Measurements from ENCODE around the gene CPB1. TPM values are rescaled to one million over a fixed set of nuclear protein-coding genes. Genes with fewer than 3 reads are reported as not detected.

The CPB1 gene
- total and polyA plus RNA-seq, 10 of the 15 experiments (the other 5 are each of a cell fraction or from before 2014, with no cell fraction given) = 4.8 TPM; not detected in 9

DNA sequence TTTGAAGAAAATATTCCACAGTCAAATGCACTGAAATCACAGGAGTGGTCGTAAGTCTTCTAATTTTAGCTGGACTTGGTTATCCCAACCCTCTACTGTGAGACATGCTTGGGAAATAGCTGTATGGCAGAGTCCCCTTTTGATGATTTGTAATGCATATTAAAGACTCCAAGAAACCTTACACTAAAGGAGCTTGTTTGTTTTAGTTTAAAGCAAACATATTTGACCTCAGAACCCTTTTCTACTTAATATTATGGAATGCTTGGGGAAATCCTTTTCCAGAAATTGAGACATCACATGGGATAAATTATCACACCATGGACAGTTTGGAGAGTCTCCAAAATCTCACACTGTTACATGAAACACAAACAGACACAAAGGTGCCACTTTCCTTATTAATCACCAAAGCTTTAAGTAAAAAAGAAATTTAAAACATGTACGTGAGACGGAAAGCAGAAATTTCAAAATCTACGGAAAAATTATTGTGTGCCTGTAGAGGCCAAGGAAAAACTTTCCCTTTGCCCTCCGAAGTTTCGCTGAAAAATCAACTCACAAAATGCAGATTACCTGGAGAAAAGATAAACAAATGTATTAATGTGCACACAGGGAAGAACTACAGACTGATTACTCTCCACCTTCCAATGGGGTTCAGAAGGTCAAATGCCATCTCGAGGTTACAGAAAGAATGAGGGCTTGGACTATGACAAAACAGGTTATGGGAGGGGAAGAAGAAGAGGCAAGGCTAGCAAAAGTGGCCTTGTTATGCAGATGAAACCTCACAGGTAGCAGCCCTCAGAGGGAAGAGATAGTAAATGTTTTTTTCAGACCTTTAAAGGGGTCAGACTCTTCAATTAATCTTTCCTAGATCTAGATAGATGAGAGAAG lies 7.0 kb upstream of the CPB1 start (continued):
- TF ChIP-seq, protein P1, sequence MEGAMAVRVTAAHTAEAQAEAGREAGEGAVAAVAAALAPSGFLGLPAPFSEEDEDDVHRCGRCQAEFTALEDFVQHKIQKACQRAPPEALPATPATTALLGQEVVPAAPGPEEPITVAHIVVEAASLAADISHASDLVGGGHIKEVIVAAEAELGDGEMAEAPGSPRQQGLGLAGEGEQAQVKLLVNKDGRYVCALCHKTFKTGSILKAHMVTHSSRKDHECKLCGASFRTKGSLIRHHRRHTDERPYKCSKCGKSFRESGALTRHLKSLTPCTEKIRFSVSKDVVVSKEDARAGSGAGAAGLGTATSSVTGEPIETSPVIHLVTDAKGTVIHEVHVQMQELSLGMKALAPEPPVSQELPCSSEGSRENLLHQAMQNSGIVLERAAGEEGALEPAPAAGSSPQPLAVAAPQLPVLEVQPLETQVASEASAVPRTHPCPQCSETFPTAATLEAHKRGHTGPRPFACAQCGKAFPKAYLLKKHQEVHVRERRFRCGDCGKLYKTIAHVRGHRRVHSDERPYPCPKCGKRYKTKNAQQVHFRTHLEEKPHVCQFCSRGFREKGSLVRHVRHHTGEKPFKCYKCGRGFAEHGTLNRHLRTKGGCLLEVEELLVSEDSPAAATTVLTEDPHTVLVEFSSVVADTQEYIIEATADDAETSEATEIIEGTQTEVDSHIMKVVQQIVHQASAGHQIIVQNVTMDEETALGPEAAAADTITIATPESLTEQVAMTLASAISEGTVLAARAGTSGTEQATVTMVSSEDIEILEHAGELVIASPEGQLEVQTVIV (IDR thresholded peaks at IDR 0.05; ENCODE audit: borderline replicate concordance, partially characterized antibody) = no peak
- no peak for TF ChIP-seq TCF3 (IDR thresholded peaks at IDR 0.05; ENCODE audit: borderline replicate concordance, insufficient read depth, low read depth, low read length)
- TF ChIP-seq, protein P2, sequence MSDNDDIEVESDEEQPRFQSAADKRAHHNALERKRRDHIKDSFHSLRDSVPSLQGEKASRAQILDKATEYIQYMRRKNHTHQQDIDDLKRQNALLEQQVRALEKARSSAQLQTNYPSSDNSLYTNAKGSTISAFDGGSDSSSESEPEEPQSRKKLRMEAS (IDR thresholded peaks at IDR 0.05; ENCODE audit: low read depth, low read length) = no peak

DNA sequence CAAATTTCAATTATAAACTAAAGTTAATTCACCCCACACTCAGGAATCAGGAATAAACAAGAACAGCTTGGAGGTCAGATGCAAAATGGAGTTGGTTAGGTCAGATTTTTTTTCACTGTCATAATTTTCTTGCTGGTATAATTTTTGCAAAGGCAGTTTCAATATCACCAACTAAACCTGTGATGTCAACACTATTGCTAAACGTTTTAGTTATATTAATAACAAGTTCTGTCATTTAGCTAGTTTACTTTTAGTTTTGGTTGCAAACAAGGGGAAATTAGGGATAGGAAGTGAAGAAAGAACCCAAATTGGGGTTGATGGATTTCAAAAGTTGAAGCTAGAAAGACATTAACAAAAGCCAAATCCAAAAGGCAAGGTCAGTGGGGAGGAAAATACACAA lies 4.6 kb upstream of the CPB1 start:
- FAIRE-seq = peak; percentile 44
- no peaks in the 10 kb centered on the region for H3K36me3 ChIP-seq (ENCODE audit: control insufficient read depth in 2 of 2, insufficient read depth in 2 of 2, low read length in 1 of 2)

More for the DNA sequence above, 4.6 kb upstream of the CPB1 start:
- no TSS peak for BruUV-seq (replicated peaks)
- RAD21 ChIA-PET (ENCODE audit: unreplicated experiment) = no interaction called here
- WGBS (ENCODE audit: insufficient coverage, insufficient replicate concordance, low lambda C conversion rate, missing lambda C conversion rate) = 0% methylated on average over 1 of the region's 1 CpG
- Histone ChIP-seq H3K79me2 (ENCODE audit: control insufficient read depth, insufficient read depth, low read length) (no peaks in the 10 kb centered on the region), H3K4me3 (no peak overlapping the region), H3K9ac (ENCODE audit: control insufficient read depth, insufficient read depth, low read length) (no peak overlapping the region), H3K27me3 (replicated peaks in 1 of 2; ENCODE audit: control insufficient read depth in 2 of 2, insufficient read depth in 2 of 2, low read length in 1 of 2) (no peaks in the 10 kb centered on the region; a peak in 2 of 4 replicates), H3K27ac (ENCODE audit: control insufficient read depth, insufficient read depth) (no peak overlapping the region), H2AFZ (ENCODE audit: control insufficient read depth, low read depth, low read length) (no peak overlapping the region), H3K4me1 (ENCODE audit: control insufficient read depth, insufficient read depth, low read length) (no peaks in the 10 kb centered on the region), H3K4me2 (ENCODE audit: control insufficient read depth, insufficient read depth) (no peak overlapping the region), H4K20me1 (ENCODE audit: control insufficient read depth, insufficient read depth) (no peaks in the 10 kb centered on the region), H3K9me3 (replicated peaks; ENCODE audit: control insufficient read depth, insufficient read depth, low read length) (no peaks in the 10 kb centered on the region)
- in situ Hi-C loops (cut with MboI) = no loop called here
- POLR2A ChIA-PET = no interaction called here
- TF ChIP-seq, protein P3, sequence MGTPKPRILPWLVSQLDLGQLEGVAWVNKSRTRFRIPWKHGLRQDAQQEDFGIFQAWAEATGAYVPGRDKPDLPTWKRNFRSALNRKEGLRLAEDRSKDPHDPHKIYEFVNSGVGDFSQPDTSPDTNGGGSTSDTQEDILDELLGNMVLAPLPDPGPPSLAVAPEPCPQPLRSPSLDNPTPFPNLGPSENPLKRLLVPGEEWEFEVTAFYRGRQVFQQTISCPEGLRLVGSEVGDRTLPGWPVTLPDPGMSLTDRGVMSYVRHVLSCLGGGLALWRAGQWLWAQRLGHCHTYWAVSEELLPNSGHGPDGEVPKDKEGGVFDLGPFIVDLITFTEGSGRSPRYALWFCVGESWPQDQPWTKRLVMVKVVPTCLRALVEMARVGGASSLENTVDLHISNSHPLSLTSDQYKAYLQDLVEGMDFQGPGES (IDR thresholded peaks at IDR 0.05) = no peak
- TF ChIP-seq, protein P4, sequence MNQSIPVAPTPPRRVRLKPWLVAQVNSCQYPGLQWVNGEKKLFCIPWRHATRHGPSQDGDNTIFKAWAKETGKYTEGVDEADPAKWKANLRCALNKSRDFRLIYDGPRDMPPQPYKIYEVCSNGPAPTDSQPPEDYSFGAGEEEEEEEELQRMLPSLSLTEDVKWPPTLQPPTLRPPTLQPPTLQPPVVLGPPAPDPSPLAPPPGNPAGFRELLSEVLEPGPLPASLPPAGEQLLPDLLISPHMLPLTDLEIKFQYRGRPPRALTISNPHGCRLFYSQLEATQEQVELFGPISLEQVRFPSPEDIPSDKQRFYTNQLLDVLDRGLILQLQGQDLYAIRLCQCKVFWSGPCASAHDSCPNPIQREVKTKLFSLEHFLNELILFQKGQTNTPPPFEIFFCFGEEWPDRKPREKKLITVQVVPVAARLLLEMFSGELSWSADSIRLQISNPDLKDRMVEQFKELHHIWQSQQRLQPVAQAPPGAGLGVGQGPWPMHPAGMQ (IDR thresholded peaks at IDR 0.05; ENCODE audit: borderline replicate concordance) = no peak
- TF ChIP-seq CHD4 (IDR thresholded peaks at IDR 0.05) (no peak), CBX3 (IDR thresholded peaks at IDR 0.05; ENCODE audit: borderline replicate concordance, low read depth) (no peak), CEBPB (IDR thresholded peaks at IDR 0.05; ENCODE audit: borderline replicate concordance in 1 of 2, low read depth in 2 of 2, low read length in 2 of 2) (no peak), CREM (IDR thresholded peaks at IDR 0.05; ENCODE audit: low read depth) (no peak), TCF12 (IDR thresholded peaks at IDR 0.05; ENCODE audit: low read depth, low read length) (no peak), SMAD1 (IDR thresholded peaks at IDR 0.05; ENCODE audit: low read depth, partially characterized antibody) (no peak)
- TF ChIP-seq, protein P5, sequence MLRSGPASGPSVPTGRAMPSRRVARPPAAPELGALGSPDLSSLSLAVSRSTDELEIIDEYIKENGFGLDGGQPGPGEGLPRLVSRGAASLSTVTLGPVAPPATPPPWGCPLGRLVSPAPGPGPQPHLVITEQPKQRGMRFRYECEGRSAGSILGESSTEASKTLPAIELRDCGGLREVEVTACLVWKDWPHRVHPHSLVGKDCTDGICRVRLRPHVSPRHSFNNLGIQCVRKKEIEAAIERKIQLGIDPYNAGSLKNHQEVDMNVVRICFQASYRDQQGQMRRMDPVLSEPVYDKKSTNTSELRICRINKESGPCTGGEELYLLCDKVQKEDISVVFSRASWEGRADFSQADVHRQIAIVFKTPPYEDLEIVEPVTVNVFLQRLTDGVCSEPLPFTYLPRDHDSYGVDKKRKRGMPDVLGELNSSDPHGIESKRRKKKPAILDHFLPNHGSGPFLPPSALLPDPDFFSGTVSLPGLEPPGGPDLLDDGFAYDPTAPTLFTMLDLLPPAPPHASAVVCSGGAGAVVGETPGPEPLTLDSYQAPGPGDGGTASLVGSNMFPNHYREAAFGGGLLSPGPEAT (IDR thresholded peaks at IDR 0.05; ENCODE audit: low read depth) = no peak
- SMC1A ChIA-PET (ENCODE audit: uncharacterized antibody, unreplicated experiment) = interaction anchor here (1.5 kb wide), 1 partner anchor 14 kb away, joined by 3 read pairs; no protein-coding TSS in a partner anchor
- CTCF ChIA-PET = no interaction called here
- intact Hi-C loops (cut with micrococcal nuclease; ENCODE audit: unreplicated experiment) = no loop called here
- DNase-seq (ENCODE audit: low read depth, low spot score) (no peak), ATAC-seq (no peak)
